Activated CD8-positive, alpha-beta memory T cell treated with anti-CD3 and anti-CD28 coated beads for 36 hours (primary cell): Measurements from ENCODE around the gene PRDM16. TPM values are rescaled to one million over a fixed set of nuclear protein-coding genes. Genes with fewer than 3 reads are reported as not detected.

Experiments
- CTCF ChIA-PET: fragments of 350-600 bp; sonication (Branson Sonifier 250); formaldehyde crosslinking; loops from one replicate; lab custom pipeline; 2021; ENCODE audit warnings: antibody characterized with exemption; lab: Charles Lee
- POLR2A ChIA-PET: fragments of 350-600 bp; sonication (Branson Sonifier 250); formaldehyde crosslinking; loops from one replicate; lab custom pipeline; 2021; ENCODE audit warnings: antibody characterized with exemption; lab: Charles Lee
- total RNA-seq, 2 experiments: library from RNA; stranded (reverse); gene quantifications; one replicate each; pipeline ENCODE4 v1.2.3, GENCODE V29; 2021

PRDM16 gene
- total RNA-seq, 2 experiments from 2014 or later = not detected

DNA sequence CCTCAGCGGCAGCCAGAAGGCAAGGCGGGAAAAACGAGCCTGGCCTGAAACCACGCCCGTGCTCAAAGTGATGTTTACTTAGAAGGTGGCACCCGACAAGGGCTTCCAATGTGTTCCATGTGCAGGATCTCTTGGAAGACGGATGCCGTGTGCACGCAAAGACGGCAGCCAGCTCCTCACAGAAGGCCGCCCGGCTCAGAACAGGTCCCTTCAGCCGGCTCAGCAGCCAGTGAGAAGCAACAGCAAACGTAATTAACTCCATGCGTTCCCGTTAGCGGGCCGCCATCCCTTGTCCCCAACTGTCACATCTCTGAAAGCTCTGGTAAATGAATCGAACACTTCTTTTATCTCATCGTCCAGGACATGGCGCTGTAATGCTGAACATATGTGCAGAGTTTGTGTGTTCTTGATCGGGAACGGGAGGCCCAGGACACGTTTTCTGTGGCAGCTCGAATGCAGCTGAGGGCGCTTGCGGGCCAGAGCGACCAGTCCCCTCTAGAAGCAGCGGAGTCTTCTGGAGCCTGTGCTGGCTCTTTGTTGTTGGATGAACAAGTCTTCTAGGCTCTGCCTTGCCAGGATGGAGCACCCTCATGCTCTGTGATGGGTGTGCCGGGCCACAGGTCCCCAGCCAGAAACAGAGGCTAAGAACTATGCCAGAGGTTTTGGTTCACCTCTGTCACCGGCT, 290.9 kb downstream of the PRDM16 start:
- CTCF ChIA-PET = interaction anchor here (0.8 kb wide), 1 partner anchor 534 kb away, joined by 3 read pairs; no protein-coding TSS in a partner anchor
- POLR2A ChIA-PET = no interaction called here

GRCh38 chr1:3360646-3361257, 291.7 kb downstream of the PRDM16 start:
- ChIA-PET CTCF (no interaction called here), POLR2A (no interaction called here)

- CTCF ChIA-PET = no interaction called here
- POLR2A ChIA-PET = no interaction called here
These were observed 294.0 kb downstream of the PRDM16 start for GRCh38 chr1:3363023-3363422.

DNA sequence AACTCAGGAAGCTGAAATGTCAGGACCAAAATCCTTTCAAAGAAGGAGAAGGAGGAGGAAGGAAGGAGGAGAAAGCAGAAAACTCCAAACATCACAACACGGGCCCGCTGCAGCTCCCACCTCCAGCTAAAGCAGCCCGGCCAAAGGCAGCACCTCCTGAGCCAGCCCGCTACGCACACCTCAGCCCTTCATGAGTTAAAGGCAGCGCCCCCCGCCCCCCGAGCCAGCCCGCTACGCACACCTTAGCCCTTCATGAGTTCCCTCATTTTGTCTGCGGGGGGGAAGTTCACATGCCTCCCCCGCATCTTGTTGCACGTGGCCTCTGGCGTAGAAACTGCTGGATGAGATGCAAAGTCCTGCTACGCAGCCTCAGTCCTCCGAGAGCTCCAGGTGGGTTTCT, 294.8 kb downstream of the PRDM16 start:
- ChIA-PET CTCF (no interaction called here), POLR2A (no interaction called here)

GRCh38 chr1:3364551-3364950, 295.5 kb downstream of the PRDM16 start:
- ChIA-PET CTCF (no interaction called here), POLR2A (no interaction called here)

DNA sequence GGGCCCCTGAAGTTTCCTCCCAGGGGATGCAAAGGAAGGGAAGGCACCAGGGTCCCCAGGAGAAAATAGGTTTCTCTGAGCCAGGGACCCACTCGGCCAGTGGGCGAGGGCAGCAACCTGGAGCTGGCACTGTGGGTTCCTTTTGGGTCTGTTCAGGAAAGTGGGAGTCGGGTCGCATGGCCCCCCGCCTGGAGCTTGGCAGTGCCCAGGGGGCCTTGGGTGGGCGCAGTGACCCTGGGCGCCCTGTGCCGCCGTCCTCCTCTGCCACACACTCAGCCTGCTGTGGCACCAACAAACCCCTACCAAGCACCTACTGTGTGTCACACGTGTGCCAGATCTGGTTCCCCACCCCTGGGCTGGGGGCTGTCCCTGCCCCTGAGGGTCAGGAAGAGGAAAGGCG, 296.0 kb downstream of the PRDM16 start:
- CTCF ChIA-PET = no interaction called here
- POLR2A ChIA-PET = no interaction called here

GRCh38 chr1:3365523-3366125, 296.6 kb downstream of the PRDM16 start:
- POLR2A ChIA-PET = no interaction called here
- CTCF ChIA-PET = no interaction called here

- CTCF ChIA-PET = no interaction called here
These were observed 297.4 kb downstream of the PRDM16 start for GRCh38 chr1:3366126-3367051.

DNA sequence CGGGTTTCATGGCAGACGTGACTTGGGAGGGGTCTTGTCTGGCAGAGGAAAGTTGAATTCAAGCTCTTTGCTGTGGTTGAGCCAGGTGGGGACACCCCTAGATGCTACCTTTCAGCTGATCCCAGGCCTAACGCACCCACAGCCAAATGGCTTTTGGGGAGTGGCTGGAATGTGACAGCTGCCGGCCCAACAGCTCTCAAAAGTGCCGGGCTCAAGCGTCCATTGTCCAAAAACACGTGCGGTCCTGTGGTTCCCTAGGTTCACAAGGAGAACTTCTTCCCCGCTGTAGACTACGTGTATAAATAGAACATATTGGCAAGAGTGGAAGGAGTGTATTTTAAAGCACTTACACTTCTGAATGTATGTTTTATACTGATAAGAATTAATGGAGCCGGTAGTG, 298.4 kb downstream of the PRDM16 start:
- ChIA-PET CTCF (no interaction called here), POLR2A (no interaction called here)

More at GRCh38 chr1:3366126-3367051, 297.4 kb downstream of the PRDM16 start:
- POLR2A ChIA-PET = no interaction called here

DNA sequence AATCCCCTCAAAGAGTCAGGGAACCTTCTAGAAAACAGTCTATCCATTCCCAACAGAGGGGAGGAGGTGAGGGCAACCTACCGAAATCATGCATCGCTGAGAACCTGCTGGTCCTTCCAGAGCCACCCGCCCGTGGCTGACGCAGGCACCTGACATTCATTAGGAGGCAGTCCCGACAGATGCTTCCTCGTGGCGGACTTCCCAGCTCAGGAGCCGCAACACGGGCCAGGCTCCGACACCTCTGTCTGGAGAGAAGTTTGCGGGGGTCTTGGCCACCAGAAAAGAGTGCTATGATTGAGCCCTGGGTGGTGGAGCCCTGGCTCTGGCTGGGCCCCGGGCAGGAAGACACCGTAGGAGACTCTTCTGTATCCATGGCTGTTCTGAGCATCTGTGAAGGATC, 299.1 kb downstream of the PRDM16 start:
- POLR2A ChIA-PET = no interaction called here
- CTCF ChIA-PET = no interaction called here

DNA sequence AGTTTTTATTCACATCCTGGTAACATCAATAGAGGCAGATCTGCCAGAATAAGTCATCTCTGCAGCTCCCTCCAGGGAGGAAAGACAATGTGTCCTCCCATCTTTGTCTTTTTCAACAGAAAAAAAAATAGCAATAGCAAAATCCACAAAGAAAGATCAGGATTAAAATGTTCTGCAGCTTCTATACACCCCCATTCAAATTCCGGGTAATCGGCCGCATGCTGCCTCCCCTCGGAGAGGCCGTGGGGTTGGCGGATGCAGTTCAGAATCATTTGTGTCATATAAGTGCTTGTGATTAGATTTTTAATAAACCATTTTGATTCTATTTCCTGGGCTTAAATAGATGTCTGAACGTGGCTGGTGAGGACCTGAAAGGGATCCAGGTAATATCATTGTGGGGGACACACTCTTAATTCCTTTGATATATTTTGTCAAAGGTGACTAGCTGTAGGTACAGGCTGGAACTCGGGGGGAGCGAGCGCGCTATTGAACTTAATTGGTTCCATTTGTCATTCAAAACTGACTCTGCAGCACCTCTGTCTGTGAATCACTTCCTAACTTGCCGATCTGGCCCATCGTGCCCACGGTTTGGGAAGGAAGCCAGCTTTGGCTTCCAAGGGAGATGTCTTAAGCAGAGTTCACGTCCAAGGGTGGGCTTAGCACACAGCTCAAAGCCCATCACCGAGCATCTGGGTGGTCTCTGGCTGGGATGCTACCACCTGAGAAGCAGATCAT, 299.9 kb downstream of the PRDM16 start:
- CTCF ChIA-PET = no interaction called here
- POLR2A ChIA-PET = no interaction called here

GRCh38 chr1:3369446-3370076, 300.6 kb downstream of the PRDM16 start:
- CTCF ChIA-PET = no interaction called here
- POLR2A ChIA-PET = no interaction called here

DNA sequence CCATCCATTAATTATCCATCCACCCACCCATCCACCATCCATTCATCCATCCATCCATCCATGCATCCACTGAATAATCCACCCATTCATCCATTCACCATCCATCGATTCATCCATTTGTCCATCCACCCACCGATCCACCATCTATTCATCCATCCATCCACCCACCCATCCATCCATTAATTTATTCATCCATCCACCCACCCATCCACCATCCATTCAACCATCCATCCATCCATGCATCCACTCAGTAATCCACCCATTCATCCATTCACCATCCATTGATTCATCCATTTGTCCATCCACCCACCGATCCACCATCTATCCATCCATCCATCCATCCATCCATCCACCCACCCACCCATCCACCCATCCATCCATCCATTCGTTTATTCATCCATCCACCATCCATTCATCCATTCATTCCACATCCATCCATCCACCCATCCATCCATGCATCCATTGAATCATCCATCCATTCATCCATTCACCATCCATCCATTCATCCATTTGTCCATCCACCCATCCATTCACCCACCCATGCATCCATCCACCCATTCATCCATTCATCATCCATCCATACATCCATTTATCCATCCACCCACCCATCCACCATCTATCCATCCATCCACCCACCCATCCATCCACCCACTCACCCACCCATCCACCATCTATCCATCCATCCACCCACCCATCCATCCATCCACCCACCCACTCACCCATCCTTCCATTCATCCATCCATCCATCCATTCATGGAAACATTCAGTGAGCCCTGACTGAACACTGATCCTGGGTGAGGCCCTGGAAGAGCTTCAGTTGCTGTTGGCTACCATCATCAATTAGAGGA, 302.1 kb downstream of the PRDM16 start:
- POLR2A ChIA-PET = no interaction called here

DNA sequence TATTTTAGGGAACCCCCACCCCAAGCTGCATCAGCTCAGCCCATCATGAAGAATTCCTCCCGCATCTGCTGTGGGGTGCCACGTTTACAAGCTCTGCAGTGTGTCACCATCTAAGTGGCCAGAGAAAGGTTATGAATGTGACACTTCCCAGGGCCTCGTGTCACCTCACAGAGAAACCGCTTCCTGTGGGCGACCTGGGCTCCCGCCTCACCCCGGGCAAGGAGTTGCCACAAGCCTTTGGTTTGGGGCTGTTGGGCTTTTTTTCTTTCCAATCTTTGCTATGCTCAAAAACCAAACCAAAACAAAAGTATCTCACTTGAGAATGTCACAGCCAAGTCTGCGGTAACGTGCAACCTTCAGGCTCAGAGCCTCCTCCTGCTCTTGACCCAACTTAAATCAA, 303.3 kb downstream of the PRDM16 start:
- ChIA-PET POLR2A (no interaction called here), CTCF (no interaction called here)

More for the DNA sequence above, 302.1 kb downstream of the PRDM16 start:
- CTCF ChIA-PET = no interaction called here

DNA sequence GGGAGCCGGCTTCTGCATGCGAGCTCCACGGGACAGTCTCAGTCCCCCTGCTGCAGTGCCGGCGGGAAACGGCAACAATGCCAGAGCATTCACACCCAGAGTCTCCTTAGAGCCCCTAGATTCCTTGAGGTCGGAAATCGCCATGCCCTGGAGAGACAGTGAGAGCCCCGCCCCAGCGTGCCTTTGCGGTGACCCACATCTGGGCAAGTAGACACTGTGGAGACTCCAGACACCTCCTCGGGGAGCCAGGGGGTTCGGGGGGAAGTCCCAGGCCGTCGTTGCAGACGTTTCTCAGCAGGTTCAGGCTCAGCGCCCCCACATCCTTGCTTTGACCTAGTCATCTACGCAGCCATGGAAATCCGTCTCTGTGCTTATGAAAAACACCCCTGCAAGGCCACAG, 304.2 kb downstream of the PRDM16 start:
- CTCF ChIA-PET = no interaction called here
- POLR2A ChIA-PET = no interaction called here

GRCh38 chr1:3373700-3374405, 304.9 kb downstream of the PRDM16 start:
- ChIA-PET CTCF (no interaction called here), POLR2A (no interaction called here)

GRCh38 chr1:3375245-3375644, 306.2 kb downstream of the PRDM16 start:
- ChIA-PET CTCF (no interaction called here), POLR2A (no interaction called here)
